Activated CD8-positive, alpha-beta T cell treated with anti-CD3 and anti-CD28 coated beads for 36 hours (primary cell): ENCODE data around the gene PCDHGB6. TPM values are rescaled to one million over a fixed set of nuclear protein-coding genes. Genes with fewer than 3 reads are reported as not detected.
"Not testable (repeated sequence)": the region's sequence is repeated elsewhere in the genome, so short reads cannot be mapped to it uniquely, and the experiment has no call there.

Source experiments
- ATAC-seq: fragments of 200-7000 bp; cut with Tn5 transposase; one replicate; pipeline ENCODE4 v1.10.0; 2021; ENCODE audit warnings: mild to moderate bottlenecking, moderate library complexity
- CTCF ChIA-PET: fragments of 350-600 bp; sonication (Branson Sonifier 250); formaldehyde crosslinking; loops from one replicate; lab custom pipeline; 2021; ENCODE audit warnings: antibody characterized with exemption; lab: Charles Lee
- POLR2A ChIA-PET: fragments of 350-600 bp; sonication (Branson Sonifier 250); formaldehyde crosslinking; loops from one replicate; lab custom pipeline; 2021; ENCODE audit warnings: antibody characterized with exemption; lab: Charles Lee
- DNase-seq: peaks from one replicate; pipeline ENCODE4 v3.0.0-alpha.2; 2020
- H3K27ac Mint-ChIP-seq: one replicate; pipeline ENCODE4 v1.8.0; 2021; ENCODE audit warnings: mild to moderate bottlenecking, mixed read lengths
- H3K27me3 Mint-ChIP-seq: one replicate; pipeline ENCODE4 v1.8.0; 2021; ENCODE audit warnings: mixed read lengths
- H3K36me3 Mint-ChIP-seq: one replicate; pipeline ENCODE4 v1.8.0; 2021; ENCODE audit warnings: low read depth, mixed read lengths
- H3K4me1 Mint-ChIP-seq: one replicate; pipeline ENCODE4 v1.8.0; 2021; ENCODE audit warnings: low read depth, mixed read lengths
- H3K4me3 Mint-ChIP-seq: one replicate; pipeline ENCODE4 v1.8.0; 2021; ENCODE audit warnings: mild to moderate bottlenecking, moderate library complexity, mixed read lengths
- H3K9me3 Mint-ChIP-seq: one replicate; pipeline ENCODE4 v1.8.0; 2021; ENCODE audit warnings: mixed read lengths
- intact Hi-C: fragments of 100-400 bp; cut with micrococcal nuclease; formaldehyde crosslinking; loops from one replicate; pipeline ENCODE4 v1.10.0; 2022
- total RNA-seq, 2 experiments: library from RNA; stranded (reverse); gene quantifications; one replicate each; pipeline ENCODE4 v1.2.3, GENCODE V29; 2021
- TF ChIP-seq, protein P1 (sequence below): fragments of 200-600 bp; IDR thresholded peaks from one replicate; pipeline ENCODE4 v1.8.0; 2022; ENCODE audit warnings: antibody characterized with exemption, mild to moderate bottlenecking

PCDHGB6 gene
- total RNA-seq, 2 experiments from 2014 or later = 0.09 TPM; not detected in 1

DNA sequence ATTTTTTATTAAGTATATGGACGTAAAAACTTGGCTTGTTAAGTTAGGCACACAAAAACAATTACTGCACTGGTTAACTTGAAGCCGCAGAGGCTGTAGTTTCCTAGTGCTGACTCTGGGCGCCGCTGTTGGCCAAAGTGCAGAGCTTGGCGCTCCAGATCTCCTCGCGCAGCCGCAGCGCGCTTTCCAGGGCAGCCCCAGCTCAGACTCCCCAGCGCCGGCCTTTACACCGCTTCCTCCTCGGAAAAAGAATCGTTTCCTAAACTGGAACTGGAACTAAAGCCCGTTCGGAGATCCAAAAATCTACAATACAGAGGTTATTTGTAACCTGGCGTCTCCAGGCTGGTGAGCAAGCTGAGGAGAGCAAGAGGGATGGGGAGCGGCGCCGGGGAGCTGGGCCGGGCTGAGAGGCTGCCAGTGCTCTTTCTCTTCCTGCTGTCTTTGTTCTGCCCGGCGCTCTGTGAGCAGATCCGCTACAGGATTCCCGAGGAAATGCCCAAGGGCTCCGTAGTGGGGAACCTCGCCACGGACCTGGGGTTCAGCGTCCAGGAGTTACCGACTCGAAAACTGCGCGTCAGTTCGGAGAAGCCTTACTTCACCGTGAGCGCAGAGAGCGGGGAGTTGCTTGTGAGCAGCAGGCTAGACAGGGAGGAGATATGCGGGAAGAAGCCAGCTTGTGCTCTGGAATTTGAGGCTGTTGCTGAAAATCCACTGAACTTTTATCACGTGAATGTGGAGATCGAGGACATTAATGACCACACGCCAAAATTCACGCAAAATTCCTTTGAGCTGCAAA is 9.9 kb upstream of the PCDHGB6 start, which contains the start of gene PCDHGB5:
Gene PCDHGB5, plus strand, starts transcription at position 192 of the 796 bp plus-strand sequence. Its CDS starts 181 bp downstream, at position 373.
- H3K9me3 Mint-ChIP-seq = peaks cover 24% of the 10 kb centered on the region

DNA sequence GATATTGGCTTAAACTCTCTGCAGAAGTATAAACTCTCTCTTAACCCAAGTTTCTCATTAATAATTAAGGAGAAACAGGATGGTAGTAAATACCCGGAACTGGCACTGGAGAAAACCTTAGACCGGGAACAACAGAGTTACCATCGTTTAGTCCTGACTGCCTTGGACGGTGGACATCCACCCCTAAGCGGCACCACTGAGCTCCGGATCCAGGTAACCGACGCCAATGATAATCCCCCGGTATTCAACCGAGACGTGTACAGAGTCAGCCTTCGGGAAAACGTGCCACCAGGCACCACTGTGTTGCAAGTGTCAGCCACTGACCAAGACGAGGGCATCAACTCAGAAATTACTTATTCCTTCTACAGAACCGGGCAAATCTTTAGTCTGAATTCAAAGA is 9.2 kb upstream of the PCDHGB6 start:
- POLR2A ChIA-PET = no interaction called here
- CTCF ChIA-PET = interaction anchor here (1.1 to 3.6 kb wide), 12 partner anchors 8 to 169 kb away, joined by 3 to 19 read pairs (median 5); partner anchors contain the start of genes PCDHGA10, PCDHGA11, PCDHGA12 and PCDHGB4
- Mint-ChIP-seq H3K4me1 (no peaks in the 10 kb centered on the region), H3K4me3 (no peak overlapping the region), H3K27me3 (peaks cover 54% of the 10 kb centered on the region), H3K27ac (no peak overlapping the region), H3K36me3 (peaks cover 19% of the 10 kb centered on the region), H3K9me3 (peaks cover 28% of the 10 kb centered on the region)
- DNase-seq (no peak), ATAC-seq (no peak)
- TF ChIP-seq, protein P1, sequence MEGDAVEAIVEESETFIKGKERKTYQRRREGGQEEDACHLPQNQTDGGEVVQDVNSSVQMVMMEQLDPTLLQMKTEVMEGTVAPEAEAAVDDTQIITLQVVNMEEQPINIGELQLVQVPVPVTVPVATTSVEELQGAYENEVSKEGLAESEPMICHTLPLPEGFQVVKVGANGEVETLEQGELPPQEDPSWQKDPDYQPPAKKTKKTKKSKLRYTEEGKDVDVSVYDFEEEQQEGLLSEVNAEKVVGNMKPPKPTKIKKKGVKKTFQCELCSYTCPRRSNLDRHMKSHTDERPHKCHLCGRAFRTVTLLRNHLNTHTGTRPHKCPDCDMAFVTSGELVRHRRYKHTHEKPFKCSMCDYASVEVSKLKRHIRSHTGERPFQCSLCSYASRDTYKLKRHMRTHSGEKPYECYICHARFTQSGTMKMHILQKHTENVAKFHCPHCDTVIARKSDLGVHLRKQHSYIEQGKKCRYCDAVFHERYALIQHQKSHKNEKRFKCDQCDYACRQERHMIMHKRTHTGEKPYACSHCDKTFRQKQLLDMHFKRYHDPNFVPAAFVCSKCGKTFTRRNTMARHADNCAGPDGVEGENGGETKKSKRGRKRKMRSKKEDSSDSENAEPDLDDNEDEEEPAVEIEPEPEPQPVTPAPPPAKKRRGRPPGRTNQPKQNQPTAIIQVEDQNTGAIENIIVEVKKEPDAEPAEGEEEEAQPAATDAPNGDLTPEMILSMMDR = no peak
- intact Hi-C loops = no loop called here

More for the DNA sequence above, 9.9 kb upstream of the PCDHGB6 start, which contains the start of gene PCDHGB5:
- H3K27ac Mint-ChIP-seq, intact Hi-C loops, H3K4me1 Mint-ChIP-seq: not testable (repeated sequence)
- ChIA-PET CTCF (interaction anchor here (0.7 to 3.6 kb wide), 24 partner anchors 9 to 174 kb away, joined by 3 to 19 read pairs (median 4); partner anchors contain the start of genes PCDHGA10, PCDHGA11, PCDHGA12 and PCDHGA3), POLR2A (interaction anchor here (1.0 kb wide), 1 partner anchor 116 kb away, joined by 3 read pairs; no protein-coding TSS in a partner anchor)
- TF ChIP-seq, protein P1 = peak; percentile 59
- Mint-ChIP-seq H3K36me3 (peaks cover 22% of the 10 kb centered on the region), H3K27me3 (peaks cover 54% of the 10 kb centered on the region), H3K4me3 (peak within 1 kb of the TSS; percentile 32)
- ATAC-seq = peak; percentile 88
- peak; percentile 52 for DNase-seq

DNA sequence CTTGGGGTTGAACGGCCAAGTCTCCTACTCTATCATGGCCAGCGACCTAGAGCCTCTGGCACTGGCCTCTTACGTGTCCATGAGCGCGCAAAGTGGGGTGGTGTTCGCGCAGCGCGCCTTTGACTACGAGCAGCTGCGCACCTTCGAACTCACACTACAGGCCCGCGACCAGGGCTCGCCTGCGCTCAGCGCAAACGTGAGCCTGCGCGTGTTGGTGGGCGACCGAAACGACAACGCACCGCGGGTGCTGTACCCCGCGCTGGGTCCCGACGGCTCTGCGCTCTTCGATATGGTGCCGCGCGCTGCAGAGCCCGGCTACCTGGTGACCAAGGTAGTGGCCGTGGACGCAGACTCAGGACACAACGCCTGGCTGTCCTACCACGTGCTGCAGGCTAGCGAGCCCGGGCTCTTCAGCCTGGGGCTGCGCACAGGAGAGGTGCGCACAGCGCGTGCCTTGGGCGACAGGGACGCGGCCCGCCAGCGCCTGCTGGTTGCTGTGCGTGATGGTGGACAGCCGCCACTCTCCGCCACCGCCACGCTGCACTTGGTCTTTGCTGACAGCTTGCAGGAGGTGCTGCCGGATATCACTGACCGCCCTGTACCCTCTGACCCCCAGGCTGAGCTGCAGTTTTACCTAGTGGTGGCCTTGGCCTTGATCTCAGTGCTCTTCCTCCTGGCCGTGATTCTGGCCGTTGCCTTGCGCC is 8.1 kb upstream of the PCDHGB6 start:
- H3K9me3 Mint-ChIP-seq = peaks cover 24% of the 10 kb centered on the region
- H3K4me3 Mint-ChIP-seq = no peak overlapping the region
- peaks cover 56% of the 10 kb centered on the region for H3K27me3 Mint-ChIP-seq
- CTCF ChIA-PET = interaction anchor here (1.6 kb wide), 1 partner anchor 80 kb away, joined by 4 read pairs; no protein-coding TSS in a partner anchor
- ATAC-seq (no peak), DNase-seq (no peak)
- POLR2A ChIA-PET = interaction anchor here (1.1 kb wide), 1 partner anchor 8 kb away, joined by 3 read pairs; no protein-coding TSS in a partner anchor
- H3K36me3 Mint-ChIP-seq = peaks cover 17% of the 10 kb centered on the region
- H3K4me1 Mint-ChIP-seq = no peaks in the 10 kb centered on the region
- TF ChIP-seq, protein P1 = no peak
- no peak overlapping the region for H3K27ac Mint-ChIP-seq
- intact Hi-C loops = no loop called here

- ATAC-seq (peak; percentile 42), DNase-seq (peak; percentile 42)
- Mint-ChIP-seq H3K4me1 (no peaks in the 10 kb centered on the region), H3K27ac (no peak within 1 kb of the TSS), H3K36me3 (peaks cover 20% of the 10 kb centered on the region), H3K4me3 (no peak within 1 kb of the TSS), H3K9me3 (peaks cover 27% of the 10 kb centered on the region), H3K27me3 (peaks cover 62% of the 10 kb centered on the region)
- TF ChIP-seq, protein P1 = peak; percentile 47
- POLR2A ChIA-PET = no interaction called here
- CTCF ChIA-PET = interaction anchor here (0.6 to 2.0 kb wide), 10 partner anchors 10 to 167 kb away, joined by 3 to 19 read pairs (median 4); partner anchors contain the start of genes PCDHB15, PCDHGA10, PCDHGA11 and PCDHGA12
- intact Hi-C loops = no loop called here
Observed at GRCh38 chr5:141402553-141403243, 5.1 kb upstream of the PCDHGB6 start, which contains the start of gene PCDHGA9. Gene PCDHGA9, plus strand, starts transcription at chr5:141402778. Its CDS starts 175 bp downstream, at chr5:141402953.
